HepG2 (cell line): Measurements from ENCODE around the gene FCMR. TPM values are rescaled to one million over a fixed set of nuclear protein-coding genes. Genes with fewer than 3 reads are reported as not detected.

Experiments used
- ATAC-seq: fragments of 200-7000 bp; cut with Tn5 transposase; 3 replicates; pipeline ENCODE4 v1.9.1; 2020; ENCODE audit warnings: mild to moderate bottlenecking, moderate library complexity
- BruUV-seq: library from RNA; stranded (reverse); fragments of 400-500 nt; replicated peaks from 2 replicates; lab custom pipeline; 2021; lab: Mats Ljungman, UMichigan
- CTCF ChIA-PET: fragments of 300-600 bp; formaldehyde crosslinking; extraction: SDS; loops from one replicate; lab custom pipeline; 2021; ENCODE audit warnings: low total read pairs, inconsistent platforms, low intra/inter-chr PET ratio; lab: Yijun Ruan, JAX
- POLR2A ChIA-PET: fragments of 350-600 bp; sonication (Branson Sonifier 250); formaldehyde crosslinking; loops from one replicate; lab custom pipeline; 2020; ENCODE audit warnings: antibody characterized with exemption, inconsistent platforms; lab: Yijun Ruan, JAX
- DNase-seq: peaks from one replicate; pipeline ENCODE4 v3.0.0-alpha.2; 2015; ENCODE audit warnings: low spot score
- FAIRE-seq: peaks from 3 replicates; lab custom pipeline; 2011; peaks lifted over from hg19 to GRCh38; lab: Jason Lieb, UNC
- H2AFZ ChIP-seq: one replicate; pipeline ENCODE4 v1.6.1; 2011; ENCODE audit warnings: low read length, inconsistent platforms
- H3K27ac ChIP-seq: fragments of 300-600 bp; 3 replicates; pipeline ENCODE4 v1.8.0; 2011; ENCODE audit warnings: mixed run types, mild to moderate bottlenecking, mixed read lengths, low read length, inconsistent platforms; ENCODE audit not compliant: insufficient read depth; ENCODE audit errors: extremely low read length
- H3K27me3 ChIP-seq, 2 experiments: fragments of 200-600 bp in 1 of 2; 2 replicates in 1 of 2; 3 replicates in 1 of 2; pipeline versions ENCODE4 v1.6.0 to v1.8.0; 2011; ENCODE audit warnings: low read length in 2 of 2, mild to moderate bottlenecking in 2 of 2, moderate library complexity in 2 of 2, inconsistent platforms in 1 of 2; ENCODE audit not compliant: insufficient read depth in 2 of 2, control insufficient read depth in 1 of 2
- H3K36me3 ChIP-seq, 2 experiments: fragments of 200-600 bp in 1 of 2; replicated peaks in 1 of 2; 2 replicates in 1 of 2; 3 replicates in 1 of 2; pipeline versions ENCODE4 v1.5.1 to v1.8.0; 2011; ENCODE audit warnings: low read length in 2 of 2, inconsistent platforms in 1 of 2; ENCODE audit not compliant: insufficient read depth in 2 of 2, control insufficient read depth in 1 of 2
- H3K4me1 ChIP-seq: 2 replicates; pipeline ENCODE4 v1.5.1; 2012; ENCODE audit warnings: low read length, inconsistent platforms; ENCODE audit not compliant: insufficient read depth
- H3K4me2 ChIP-seq: 2 replicates; pipeline ENCODE4 v1.6.0; 2011; ENCODE audit warnings: low read depth, low read length, inconsistent platforms
- H3K4me3 ChIP-seq, 3 experiments: fragments of 200-600 bp in 1 of 3; sonication (generic), shearing (Covaris generic) in 1 of 3; replicated peaks in 1 of 3; 2 replicates each; pipeline ENCODE4 v1.5.1; 2011 to 2016; ENCODE audit warnings: low read length in 3 of 3, inconsistent platforms in 2 of 3, low read depth in 2 of 3, mild to moderate bottlenecking in 2 of 3, control low read depth in 1 of 3, mixed read lengths in 1 of 3; ENCODE audit not compliant: insufficient read depth in 1 of 3
- H3K79me2 ChIP-seq: one replicate; pipeline ENCODE4 v1.6.1; 2011; ENCODE audit warnings: low read length, inconsistent platforms; ENCODE audit not compliant: insufficient read depth
- H3K9ac ChIP-seq: 2 replicates; pipeline ENCODE4 v1.6.0; 2011; ENCODE audit warnings: mild to moderate bottlenecking, low read depth, low read length, inconsistent platforms; ENCODE audit not compliant: insufficient read depth
- H3K9me3 ChIP-seq: 2 replicates; pipeline ENCODE4 v1.5.1; 2012; ENCODE audit warnings: mild to moderate bottlenecking, low read length
- H4K20me1 ChIP-seq: 2 replicates; pipeline ENCODE4 v1.6.0; 2011; ENCODE audit warnings: inconsistent platforms, mild to moderate bottlenecking, low read length, moderate library complexity; ENCODE audit not compliant: insufficient read depth
- FOXM1 ChIP-seq: sonication (generic); formaldehyde crosslinking; IDR thresholded peaks from 2 replicates; pipeline ENCODE4 v1.5.0; 2020; ENCODE audit warnings: missing genetic modification reagents
- MAF1 ChIP-seq: sonication (generic); formaldehyde crosslinking; IDR thresholded peaks from 2 replicates; pipeline ENCODE4 v1.5.0; 2020; ENCODE audit warnings: missing genetic modification reagents, borderline replicate concordance
- RORA ChIP-seq: sonication (generic); formaldehyde crosslinking; IDR thresholded peaks from 2 replicates; pipeline ENCODE4 v1.5.0; 2020; ENCODE audit warnings: mild to moderate bottlenecking, missing genetic modification reagents, moderate library complexity
- SOX6 ChIP-seq, 2 experiments: fragments of 450-650 bp in 1 of 2; sonication (generic) in 1 of 2; formaldehyde crosslinking in 1 of 2; IDR thresholded peaks; 2 replicates each; pipeline versions ENCODE4 v1.4.0 to v1.6.1; 2017 to 2020; ENCODE audit warnings: antibody characterized with exemption in 1 of 2, mild to moderate bottlenecking in 1 of 2, missing genetic modification reagents in 1 of 2
- STAG1 ChIP-seq: sonication (generic); formaldehyde crosslinking; IDR thresholded peaks from 2 replicates; pipeline ENCODE4 v1.4.0; 2020; ENCODE audit warnings: missing genetic modification reagents
- TBX2 ChIP-seq: sonication (generic); formaldehyde crosslinking; IDR thresholded peaks from 2 replicates; pipeline ENCODE4 v1.5.0; 2020; ENCODE audit warnings: missing genetic modification reagents, mild to moderate bottlenecking, borderline replicate concordance
- ZBTB49 ChIP-seq: sonication (generic); formaldehyde crosslinking; IDR thresholded peaks from 2 replicates; pipeline ENCODE4 v1.4.0; 2020; ENCODE audit warnings: missing genetic modification reagents, borderline replicate concordance
- ZIK1 ChIP-seq: sonication (generic); formaldehyde crosslinking; IDR thresholded peaks from 2 replicates; pipeline ENCODE4 v1.5.0; 2020; ENCODE audit warnings: mild to moderate bottlenecking, low read depth, missing genetic modification reagents, borderline replicate concordance
- ZNF296 ChIP-seq: sonication (generic); formaldehyde crosslinking; conservative IDR thresholded peaks from 2 replicates; pipeline ENCODE4 v1.5.0; 2020; ENCODE audit warnings: mild to moderate bottlenecking, missing genetic modification reagents
- ZNF3 ChIP-seq: IDR thresholded peaks from 2 replicates; pipeline ENCODE4 v1.7.0; 2017; ENCODE audit warnings: inconsistent platforms
- ZNF446 ChIP-seq: sonication (generic); formaldehyde crosslinking; IDR thresholded peaks from 2 replicates; pipeline ENCODE4 v1.5.0; 2020; ENCODE audit warnings: mild to moderate bottlenecking, missing genetic modification reagents
- ZNF616 ChIP-seq: sonication (generic); formaldehyde crosslinking; IDR thresholded peaks from 2 replicates; pipeline ENCODE4 v1.5.0; 2020; ENCODE audit warnings: low read depth, mild to moderate bottlenecking, missing genetic modification reagents
- ZNF773 ChIP-seq: sonication (generic); formaldehyde crosslinking; IDR thresholded peaks from 2 replicates; pipeline ENCODE4 v1.4.0; 2020; ENCODE audit warnings: missing genetic modification reagents, borderline replicate concordance
- WGBS: methylation state at CpG from one replicate; pipeline ENCODE4 v1.1.6; 2017; ENCODE audit warnings: low lambda C conversion rate; 5-methylcytosine and 5-hydroxymethylcytosine counted together
- in situ Hi-C: cut with HindIII; loops from 2 replicates; pipeline ENCODE4 v1.10.0; 2017; ENCODE audit warnings: low pct_unique_long_range_greater_than_20kb; ENCODE audit not compliant: extremely low pct_ligation_motif_present
- intact Hi-C: fragments of 100-400 bp; cut with micrococcal nuclease; formaldehyde crosslinking; loops from one replicate; pipeline ENCODE4 v1.10.0; 2022; ENCODE audit not compliant: unreplicated experiment
- polyA plus RNA-seq, 8 experiments: library from polyadenylated mRNA; depleted of rRNA in 3 of 8; stranded (reverse) in 7 of 8; unstranded in 1 of 8; fragments of >200 nt; fragmentation: Illumina TruSeq in 4 of 8; extraction: Trizol in 4 of 8; gene quantifications; 2 replicates each; pipeline versions ENCODE4 v1.2.1 to v1.2.3, GENCODE V29; 2011 to 2016; ENCODE audit warnings: low read depth in 4 of 8, missing spikeins in 1 of 8, mixed read lengths in 1 of 8; ENCODE audit not compliant: insufficient read depth in 1 of 8
- total RNA-seq, 5 experiments: library from RNA; depleted of rRNA; stranded (reverse); fragments of >200 nt; fragmentation: Illumina TruSeq; extraction: Trizol; gene quantifications; 2 replicates each; pipeline ENCODE4 v1.2.3, GENCODE V29; 2016; ENCODE audit warnings: low read depth in 1 of 5
- TF ChIP-seq, protein P1 (sequence below): sonication (generic); formaldehyde crosslinking; IDR thresholded peaks from 2 replicates; pipeline ENCODE4 v1.5.1; 2020; ENCODE audit warnings: mild to moderate bottlenecking, missing genetic modification reagents, borderline replicate concordance
- TF ChIP-seq, protein P2 (sequence below): sonication (generic); formaldehyde crosslinking; IDR thresholded peaks from 2 replicates; pipeline ENCODE4 v1.9.0; 2022; ENCODE audit warnings: low read depth, missing genetic modification reagents

Gene FCMR
- total and polyA plus RNA-seq, 2 of the 13 experiments (the other 11 are each of a cell fraction or from before 2014, with no cell fraction given): not detected

- Histone ChIP-seq H3K36me3 (no peaks in the 10 kb centered on the region), H3K27me3 (peaks cover 0 to 20% of the 10 kb centered on the region in 2 experiments; a peak in 3 of 5 replicates), H3K9me3 (no peaks in the 10 kb centered on the region), H3K9ac (no peak overlapping the region), H4K20me1 (no peaks in the 10 kb centered on the region), H2AFZ (no peak overlapping the region), H3K4me2 (no peak overlapping the region), H3K4me3 (no peak overlapping the region), H3K27ac (no peak overlapping the region), H3K79me2 (no peaks in the 10 kb centered on the region), H3K4me1 (0 out of 2 replicates have a peak, but pooled peaks cover 7% of the 10 kb centered on the region)
- POLR2A ChIA-PET: no interaction called here
- FAIRE-seq (no peak), DNase-seq (no peak), ATAC-seq (no peak)
- intact Hi-C loops (no loop called here), in situ Hi-C loops (no loop called here)
- CTCF ChIA-PET: no interaction called here
- BruUV-seq: no TSS peak
- WGBS: 33% methylated on average over 2 of the region's 2 CpGs
- TF ChIP-seq SOX6 (IDR thresholded peaks at IDR 0.05): no peak
- no peak for TF ChIP-seq SOX6 (CRISPR knock-in tag; IDR thresholded peaks at IDR 0.05)
- TF ChIP-seq ZIK1 (CRISPR knock-in tag): no peak
- no peak for TF ChIP-seq FOXM1 (CRISPR knock-in tag)
- no peak for TF ChIP-seq MAF1 (CRISPR knock-in tag)
- TF ChIP-seq, protein P1, sequence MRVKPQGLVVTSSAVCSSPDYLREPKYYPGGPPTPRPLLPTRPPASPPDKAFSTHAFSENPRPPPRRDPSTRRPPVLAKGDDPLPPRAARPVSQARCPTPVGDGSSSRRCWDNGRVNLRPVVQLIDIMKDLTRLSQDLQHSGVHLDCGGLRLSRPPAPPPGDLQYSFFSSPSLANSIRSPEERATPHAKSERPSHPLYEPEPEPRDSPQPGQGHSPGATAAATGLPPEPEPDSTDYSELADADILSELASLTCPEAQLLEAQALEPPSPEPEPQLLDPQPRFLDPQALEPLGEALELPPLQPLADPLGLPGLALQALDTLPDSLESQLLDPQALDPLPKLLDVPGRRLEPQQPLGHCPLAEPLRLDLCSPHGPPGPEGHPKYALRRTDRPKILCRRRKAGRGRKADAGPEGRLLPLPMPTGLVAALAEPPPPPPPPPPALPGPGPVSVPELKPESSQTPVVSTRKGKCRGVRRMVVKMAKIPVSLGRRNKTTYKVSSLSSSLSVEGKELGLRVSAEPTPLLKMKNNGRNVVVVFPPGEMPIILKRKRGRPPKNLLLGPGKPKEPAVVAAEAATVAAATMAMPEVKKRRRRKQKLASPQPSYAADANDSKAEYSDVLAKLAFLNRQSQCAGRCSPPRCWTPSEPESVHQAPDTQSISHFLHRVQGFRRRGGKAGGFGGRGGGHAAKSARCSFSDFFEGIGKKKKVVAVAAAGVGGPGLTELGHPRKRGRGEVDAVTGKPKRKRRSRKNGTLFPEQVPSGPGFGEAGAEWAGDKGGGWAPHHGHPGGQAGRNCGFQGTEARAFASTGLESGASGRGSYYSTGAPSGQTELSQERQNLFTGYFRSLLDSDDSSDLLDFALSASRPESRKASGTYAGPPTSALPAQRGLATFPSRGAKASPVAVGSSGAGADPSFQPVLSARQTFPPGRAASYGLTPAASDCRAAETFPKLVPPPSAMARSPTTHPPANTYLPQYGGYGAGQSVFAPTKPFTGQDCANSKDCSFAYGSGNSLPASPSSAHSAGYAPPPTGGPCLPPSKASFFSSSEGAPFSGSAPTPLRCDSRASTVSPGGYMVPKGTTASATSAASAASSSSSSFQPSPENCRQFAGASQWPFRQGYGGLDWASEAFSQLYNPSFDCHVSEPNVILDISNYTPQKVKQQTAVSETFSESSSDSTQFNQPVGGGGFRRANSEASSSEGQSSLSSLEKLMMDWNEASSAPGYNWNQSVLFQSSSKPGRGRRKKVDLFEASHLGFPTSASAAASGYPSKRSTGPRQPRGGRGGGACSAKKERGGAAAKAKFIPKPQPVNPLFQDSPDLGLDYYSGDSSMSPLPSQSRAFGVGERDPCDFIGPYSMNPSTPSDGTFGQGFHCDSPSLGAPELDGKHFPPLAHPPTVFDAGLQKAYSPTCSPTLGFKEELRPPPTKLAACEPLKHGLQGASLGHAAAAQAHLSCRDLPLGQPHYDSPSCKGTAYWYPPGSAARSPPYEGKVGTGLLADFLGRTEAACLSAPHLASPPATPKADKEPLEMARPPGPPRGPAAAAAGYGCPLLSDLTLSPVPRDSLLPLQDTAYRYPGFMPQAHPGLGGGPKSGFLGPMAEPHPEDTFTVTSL (CRISPR knock-in tag): no peak
- no peak for TF ChIP-seq ZBTB49 (CRISPR knock-in tag)
- no peak for TF ChIP-seq TBX2 (CRISPR knock-in tag)
- TF ChIP-seq ZNF773 (CRISPR knock-in tag): no peak
- TF ChIP-seq ZNF3: no peak
- TF ChIP-seq, protein P2, sequence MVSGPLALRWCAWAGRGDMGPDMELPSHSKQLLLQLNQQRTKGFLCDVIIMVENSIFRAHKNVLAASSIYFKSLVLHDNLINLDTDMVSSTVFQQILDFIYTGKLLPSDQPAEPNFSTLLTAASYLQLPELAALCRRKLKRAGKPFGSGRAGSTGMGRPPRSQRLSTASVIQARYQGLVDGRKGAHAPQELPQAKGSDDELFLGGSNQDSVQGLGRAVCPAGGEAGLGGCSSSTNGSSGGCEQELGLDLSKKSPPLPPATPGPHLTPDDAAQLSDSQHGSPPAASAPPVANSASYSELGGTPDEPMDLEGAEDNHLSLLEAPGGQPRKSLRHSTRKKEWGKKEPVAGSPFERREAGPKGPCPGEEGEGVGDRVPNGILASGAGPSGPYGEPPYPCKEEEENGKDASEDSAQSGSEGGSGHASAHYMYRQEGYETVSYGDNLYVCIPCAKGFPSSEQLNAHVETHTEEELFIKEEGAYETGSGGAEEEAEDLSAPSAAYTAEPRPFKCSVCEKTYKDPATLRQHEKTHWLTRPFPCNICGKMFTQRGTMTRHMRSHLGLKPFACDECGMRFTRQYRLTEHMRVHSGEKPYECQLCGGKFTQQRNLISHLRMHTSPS (CRISPR knock-in tag): no peak
- TF ChIP-seq STAG1 (CRISPR knock-in tag): no peak
- TF ChIP-seq ZNF296 (CRISPR knock-in tag): no peak
- TF ChIP-seq ZNF616 (CRISPR knock-in tag): no peak
- TF ChIP-seq ZNF446: no peak
- no peak for TF ChIP-seq RORA (CRISPR knock-in tag)
Measured at GRCh38 chr1:206971029-206971655, 49.4 kb upstream of the FCMR start.
